Measurements from ENCODE around the gene MSH3.
"Not testable (repeated sequence)": the region's sequence is repeated elsewhere in the genome, so short reads cannot be mapped to it uniquely, and the experiment has no call there.

The MSH3 gene

DNA sequence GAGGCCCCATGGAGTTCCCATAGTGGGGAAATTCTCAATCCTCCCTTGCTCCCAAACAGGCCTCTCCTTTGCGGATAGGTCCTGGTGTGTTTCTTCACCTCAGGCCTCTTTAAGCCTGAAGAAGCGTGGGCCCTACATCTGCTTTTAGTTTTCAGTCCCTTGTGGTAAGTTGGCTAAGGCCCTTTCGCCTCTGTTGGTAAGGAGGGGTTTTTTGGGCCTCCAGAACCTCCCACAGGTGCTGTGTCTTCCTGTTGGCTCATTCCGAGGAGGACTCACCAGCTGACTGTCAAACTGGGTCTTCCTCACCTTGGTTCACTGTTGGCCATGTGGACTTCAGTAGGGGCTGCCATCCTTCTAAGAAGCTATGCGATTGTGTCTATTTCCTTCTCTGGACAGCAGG is 56.8 kb downstream of the MSH3 start:
- no peak for DNase-seq

DNA sequence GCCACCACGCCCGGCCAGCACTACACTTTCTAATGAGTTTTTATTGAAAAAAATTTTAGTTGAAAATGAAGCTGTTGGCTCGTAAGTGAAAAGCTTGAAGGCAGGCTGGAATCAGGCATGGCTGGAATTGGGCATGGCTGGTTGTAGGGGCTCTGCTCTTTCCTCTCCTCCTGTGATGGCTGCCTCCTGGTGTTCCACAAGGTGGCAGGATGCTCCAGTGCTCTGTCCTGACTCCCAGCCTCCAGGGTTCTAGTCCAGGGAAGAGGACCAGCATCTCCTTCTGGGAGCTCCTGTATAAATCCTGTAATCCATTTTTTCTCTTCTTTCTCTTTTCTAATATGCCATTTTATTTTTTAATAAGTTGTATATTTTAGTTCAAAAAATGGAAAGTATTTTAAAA is 57.5 kb downstream of the MSH3 start:
- DNase-seq = no peak

DNA sequence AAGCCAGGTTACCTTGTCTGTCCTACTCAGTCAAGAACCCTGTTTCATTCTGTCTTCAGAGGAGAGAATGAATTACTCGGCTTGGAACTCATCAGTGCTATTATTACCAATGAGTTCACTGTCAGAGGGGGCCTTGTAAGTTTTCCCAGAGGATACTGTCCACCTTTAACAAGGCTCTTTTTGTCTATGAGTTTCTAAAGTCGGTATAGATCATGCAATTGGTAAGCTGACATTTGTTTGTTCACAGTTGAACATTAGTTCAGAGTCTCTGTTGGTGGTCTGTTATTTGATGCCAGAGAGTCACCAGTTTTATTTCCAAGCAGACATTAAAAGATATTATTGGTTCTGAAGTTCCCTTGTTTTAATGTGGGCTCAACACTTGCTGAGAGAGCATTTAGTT is 58.5 kb downstream of the MSH3 start:
- DNase-seq = no peak

DNA sequence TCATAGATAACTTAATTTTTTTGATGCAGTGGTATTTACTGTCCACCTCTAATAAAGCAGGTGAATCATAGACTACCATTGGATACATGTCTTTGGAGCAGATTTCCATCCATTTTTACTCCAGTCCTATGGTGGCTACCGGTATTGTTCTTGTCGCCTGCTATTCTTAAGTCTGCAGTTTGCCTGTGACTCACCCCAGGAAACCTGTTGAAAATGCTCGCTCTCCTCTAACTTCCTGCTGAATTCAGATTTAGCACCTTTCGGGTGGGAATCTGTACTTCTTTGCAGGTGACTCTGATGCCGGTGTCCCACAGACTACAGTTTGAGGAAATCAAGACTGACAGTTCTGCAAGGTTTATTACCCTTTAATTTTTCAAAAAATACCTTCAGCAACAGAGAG is 59.2 kb downstream of the MSH3 start:
- DNase-seq = no peak

DNA sequence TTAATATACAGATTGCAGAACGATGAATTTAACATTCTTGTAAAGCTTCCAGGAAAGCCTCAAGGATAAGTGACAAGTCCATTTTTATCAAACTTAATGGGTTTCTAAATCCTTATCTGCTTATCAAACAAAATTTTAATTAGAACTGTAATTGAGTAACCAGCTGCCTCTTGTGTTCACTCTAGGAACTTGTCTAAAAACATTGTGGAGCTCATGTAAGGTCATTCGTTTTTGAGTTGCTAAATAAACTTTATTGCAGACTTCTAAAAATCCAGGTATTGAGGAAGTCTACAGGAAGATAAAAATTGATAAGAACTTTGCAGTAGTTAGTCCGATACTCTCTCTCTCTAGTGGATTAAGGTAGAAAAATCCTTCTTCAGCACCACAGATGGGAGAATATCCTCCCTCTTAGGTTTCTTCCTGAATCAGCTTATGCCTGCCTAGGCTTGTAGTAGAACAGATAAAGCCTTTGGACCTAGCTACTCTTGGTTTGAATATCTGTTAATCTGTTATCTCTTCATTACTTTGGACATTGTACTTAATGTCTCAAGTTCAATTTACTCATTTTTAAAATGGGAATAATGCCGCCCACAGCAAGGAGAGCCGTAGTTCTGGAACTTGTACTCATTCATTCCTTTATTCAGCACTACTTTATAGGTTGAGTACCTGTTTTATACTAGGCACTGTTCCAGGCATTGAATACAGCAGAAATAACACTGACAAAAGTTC is 60.3 kb downstream of the MSH3 start:
- no peak for DNase-seq

DNA sequence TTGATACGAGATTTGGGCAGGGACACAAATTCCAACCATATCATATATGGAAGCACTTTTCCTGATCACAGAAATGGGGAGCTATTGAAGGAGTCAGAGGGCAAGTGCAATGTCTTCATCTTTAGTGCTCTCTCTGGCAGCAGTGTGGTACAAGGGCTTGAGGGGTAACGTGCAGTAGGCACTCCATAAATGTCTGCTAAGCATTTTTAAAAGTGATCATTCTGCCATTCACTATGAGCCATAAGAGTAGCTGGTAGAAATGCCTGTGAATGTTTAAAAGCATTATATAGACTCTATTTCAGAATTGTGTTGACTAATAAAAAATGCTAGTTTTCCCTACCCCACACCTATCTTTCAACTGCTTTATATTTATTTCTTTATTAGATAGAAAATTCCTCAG is 61.4 kb downstream of the MSH3 start:
- no peak for DNase-seq

DNA sequence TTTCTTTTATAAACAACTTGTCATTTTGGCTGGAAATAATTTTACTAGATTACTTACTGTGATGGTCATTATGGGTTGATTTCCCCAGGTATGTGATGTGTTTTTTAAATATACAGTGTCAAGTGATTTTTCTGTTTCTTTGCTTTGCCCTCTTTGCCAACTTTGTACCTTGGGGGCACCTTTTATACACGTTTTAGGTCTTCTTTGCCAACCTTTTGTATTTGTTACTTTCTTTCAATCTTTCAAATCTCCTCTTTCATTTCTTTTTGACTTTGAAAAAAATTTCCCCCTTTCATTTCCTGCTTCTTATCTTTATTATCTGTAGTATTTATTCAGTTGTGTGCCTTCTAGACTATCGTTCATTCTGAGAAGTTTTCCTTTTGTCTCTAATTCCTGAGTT is 65.7 kb downstream of the MSH3 start:
- DNase-seq = no peak

DNA sequence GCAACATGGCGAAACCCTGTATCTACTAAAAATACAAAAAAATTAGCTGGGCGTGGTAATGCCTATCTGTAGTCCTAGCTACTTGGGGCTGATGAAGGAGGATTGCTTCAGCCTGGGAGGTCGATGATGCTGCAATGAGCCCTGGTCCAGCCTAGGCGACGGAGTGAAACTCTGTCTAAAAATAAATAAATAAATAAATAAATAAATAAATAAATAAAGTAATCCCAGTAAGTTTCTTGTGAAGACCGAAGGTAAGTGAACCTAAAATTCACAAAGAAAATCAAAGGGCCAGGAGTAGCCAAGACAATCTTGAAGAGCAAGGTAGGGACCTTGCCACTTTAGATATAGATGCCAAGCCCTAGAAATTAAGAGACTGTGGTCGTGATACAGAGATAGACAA is 68.5 kb downstream of the MSH3 start:
- no peak for DNase-seq

DNA sequence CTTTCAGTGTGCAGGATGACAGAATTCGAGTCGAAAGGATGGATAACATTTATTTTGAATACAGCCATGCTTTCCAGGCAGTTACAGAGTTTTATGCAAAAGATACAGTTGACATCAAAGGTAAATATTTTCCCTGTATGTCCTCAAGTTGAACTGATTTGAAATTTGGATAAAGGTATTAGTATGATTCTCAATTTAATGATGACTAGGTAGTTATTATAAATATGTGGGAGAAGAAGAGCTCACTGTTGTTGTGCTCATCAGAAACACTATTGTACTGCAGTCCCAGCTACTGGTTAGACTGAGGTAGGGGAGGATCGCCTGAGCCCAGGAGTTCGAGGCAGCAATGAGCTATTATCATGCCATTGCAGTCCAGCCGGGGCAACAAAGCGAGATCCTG is 71.0 kb downstream of the MSH3 start:
- no peak for DNase-seq

DNA sequence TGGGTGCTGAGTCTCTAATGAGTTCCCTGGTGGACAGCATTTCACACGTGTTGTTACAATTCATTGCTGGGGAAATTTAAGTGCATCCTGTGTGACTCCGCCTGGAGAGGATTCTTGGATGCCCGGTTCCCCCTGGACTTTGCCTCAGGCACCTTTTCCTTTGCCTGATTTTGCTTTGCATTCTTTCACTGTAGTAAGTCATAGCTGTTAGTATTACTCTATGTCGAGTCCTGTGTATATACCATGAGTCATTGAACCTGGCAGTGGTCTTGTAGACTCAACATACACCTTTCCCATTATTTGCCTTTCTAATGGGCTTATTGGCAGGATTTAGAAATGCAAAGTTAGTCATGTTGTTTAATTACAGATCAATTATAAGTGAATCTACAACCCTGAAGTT is 82.3 kb downstream of the MSH3 start:
- no peak for DNase-seq

DNA sequence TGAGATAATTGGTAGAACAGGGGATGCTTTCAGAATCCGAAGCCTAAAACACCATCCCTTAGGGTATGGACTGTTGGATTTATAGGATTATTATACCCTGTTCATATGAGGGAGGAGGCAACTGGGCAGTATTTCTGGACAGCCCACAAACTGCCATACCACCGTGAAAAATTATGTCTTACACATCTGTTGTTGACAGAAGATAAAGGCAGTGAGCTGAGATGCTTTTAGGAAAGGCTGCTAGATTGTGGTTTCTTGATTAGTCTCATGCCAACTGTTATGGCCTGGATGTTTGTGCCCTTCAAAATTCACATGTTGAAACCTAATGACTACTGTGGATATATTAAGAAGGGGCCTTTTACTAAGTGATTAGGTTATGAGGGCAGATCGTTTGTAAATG is 84.0 kb downstream of the MSH3 start:
- DNase-seq = no peak

DNA sequence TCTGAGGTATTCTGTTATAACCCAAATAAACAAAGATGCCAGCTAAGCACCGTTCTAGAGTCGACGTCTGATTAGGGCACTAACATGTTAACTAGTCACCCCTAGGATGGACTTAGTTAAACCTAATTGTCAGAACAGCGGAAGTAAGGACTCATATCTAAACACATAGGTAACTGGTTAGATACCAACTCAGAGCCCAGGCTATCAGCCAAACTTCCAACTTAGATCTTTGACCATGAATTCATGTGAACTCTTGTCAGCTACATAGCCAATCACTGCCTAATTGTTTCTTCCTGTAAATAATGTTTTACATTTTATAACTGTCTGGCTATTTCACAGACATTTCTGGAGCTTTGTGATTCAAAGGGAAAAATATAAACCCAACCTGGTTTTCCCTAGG is 84.6 kb downstream of the MSH3 start:
- no peak for DNase-seq

DNA sequence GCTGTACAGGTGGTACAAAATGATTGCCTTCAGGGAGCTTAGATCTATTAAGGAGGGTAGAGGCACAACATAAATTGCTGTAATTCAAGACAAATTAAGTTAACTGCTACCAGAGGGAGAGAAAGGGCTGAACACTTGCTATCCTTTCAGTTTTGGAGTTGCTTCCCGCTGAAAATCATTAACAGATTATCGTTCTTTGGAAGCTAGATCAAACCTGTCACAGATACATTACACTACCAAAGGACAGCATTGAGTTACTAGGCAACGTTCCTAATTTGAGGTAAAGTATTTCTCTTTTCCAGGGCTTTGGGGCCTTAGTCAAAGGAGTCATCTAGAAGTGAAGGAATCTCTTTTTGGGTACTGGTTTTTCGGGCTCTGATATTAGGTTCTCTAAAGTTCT is 85.0 kb downstream of the MSH3 start:
- no peak for DNase-seq

DNA sequence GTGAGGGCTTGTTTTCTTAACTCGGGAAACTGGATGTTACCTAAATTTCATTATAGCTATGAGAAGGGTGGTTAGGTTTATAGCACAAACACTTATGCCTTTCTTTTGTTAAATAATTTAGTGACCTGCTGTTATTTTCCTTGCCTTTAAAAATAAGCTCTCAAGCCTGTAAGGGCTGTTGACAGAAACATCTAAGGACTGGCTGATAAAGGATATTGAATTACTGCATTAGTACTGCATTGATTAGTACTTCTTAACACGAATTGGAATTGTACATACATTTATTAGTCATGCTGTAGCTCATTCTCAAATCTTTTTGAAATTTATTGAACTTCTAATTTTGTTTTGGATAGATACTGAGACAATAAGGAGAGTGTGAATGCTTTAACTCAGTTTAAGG is 85.4 kb downstream of the MSH3 start:
- DNase-seq = no peak

DNA sequence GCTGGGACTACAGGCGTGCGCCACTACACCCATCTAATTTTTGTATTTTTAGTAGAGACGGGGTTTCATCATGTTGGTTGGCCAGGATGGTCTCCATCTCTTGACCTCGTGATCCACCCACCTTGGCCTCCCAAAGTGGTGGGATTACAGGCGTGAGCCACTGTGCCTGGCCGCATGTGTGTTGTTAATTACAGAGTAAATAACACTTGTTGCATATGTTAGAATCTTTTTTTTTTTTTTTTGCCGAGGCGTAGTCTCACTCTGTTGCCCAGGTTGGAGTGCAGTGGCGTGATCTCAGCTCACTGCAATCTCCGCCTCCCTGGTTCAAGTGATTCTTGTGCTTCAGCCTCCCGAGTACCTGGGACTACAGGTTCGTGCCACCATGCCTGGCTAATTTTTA is 86.0 kb downstream of the MSH3 start:
- DNase-seq = not testable (repeated sequence)

DNA sequence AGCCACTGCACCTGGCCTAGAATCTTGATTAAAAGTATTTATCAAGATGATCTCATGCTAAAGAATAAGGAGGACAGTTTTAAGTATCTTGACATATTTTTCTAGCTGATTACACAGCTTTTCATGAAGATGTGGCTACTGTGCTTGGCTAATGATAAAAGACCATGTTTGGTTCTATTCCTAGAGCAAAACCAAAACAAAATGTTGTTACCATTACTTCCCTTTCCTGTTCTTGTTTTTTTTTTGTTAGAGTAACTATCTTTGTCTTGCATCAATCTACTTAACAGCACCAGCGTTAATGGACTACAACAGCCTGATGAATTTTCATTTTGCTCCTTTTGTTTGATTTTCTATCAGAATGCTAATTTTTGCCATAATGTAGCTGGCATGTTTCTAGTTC is 86.5 kb downstream of the MSH3 start:
- DNase-seq = no peak

DNA sequence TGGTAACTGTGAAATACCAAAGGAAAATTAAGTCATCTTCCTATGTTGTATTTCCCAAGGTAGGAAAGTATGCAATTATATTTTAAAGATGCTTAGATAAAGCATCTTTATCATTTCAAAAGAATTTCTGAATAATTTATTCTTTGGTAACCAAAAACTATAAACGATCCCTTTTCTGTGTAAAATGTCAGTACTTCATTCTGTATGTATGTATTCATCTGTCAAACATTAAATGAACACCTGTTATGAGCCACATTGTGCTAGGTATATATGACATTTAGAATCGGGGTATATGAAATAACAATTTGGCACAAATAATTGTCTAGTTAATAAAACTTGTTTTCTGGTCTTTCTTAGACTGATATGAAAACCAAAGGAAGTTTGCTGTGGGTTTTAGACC is 89.7 kb downstream of the MSH3 start:
- no peak for DNase-seq

DNA sequence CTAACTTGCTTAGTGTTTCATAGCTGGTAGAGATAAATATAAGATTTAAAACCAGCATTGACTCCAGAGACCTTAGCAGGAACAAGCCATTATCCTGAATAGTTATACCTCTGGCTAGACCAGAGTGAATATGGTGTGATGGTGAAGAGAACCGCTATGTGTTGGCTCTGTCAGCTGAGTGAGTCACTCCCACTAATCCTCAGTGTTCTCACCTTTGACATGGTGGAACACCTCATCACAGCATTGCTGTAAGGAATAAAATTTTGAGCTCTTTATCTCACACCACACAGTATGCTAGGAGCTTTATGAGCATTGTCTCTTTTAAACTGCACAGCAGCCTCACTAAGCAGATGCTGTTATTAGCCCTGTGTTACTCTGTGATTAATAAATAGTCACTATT is 91.0 kb downstream of the MSH3 start:
- DNase-seq = no peak

DNA sequence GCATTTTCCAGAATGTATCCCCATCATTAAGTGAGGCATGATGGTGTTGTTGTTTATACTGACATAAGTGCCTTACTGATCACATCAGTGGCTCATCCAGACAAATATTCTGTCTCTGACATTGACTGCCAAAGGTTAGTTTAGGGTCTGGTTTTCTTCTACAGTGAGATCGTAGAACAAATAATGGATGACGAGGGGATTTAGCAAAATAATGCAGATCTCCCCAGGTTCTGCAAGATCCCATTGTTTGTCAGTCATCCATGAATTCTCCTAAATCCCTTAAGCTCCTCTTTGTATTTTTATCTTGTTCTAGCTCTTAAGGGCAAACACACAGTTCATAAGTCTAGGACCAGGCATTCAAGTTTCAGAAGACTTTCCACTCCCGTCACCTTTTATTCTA is 93.5 kb downstream of the MSH3 start:
- DNase-seq = no peak

DNA sequence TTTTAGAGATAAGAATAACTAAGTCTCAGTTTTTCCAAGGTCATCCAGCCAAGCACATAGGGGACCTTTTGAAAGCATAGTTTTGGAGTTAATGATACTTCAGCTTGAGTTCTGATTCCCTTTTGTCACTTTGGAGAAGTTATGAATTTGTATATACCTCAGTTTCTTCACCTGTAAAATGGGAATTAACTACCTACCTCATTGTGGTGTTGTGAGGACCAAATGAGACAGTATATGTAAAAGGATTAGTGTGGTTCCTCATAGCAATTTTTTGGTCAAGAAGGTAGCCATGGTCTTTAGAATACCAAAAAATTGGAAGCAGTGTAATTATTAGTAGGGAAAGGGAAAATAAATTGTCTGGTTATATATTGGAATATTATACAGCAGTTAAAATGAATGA is 98.0 kb downstream of the MSH3 start:
- no peak for DNase-seq

DNA sequence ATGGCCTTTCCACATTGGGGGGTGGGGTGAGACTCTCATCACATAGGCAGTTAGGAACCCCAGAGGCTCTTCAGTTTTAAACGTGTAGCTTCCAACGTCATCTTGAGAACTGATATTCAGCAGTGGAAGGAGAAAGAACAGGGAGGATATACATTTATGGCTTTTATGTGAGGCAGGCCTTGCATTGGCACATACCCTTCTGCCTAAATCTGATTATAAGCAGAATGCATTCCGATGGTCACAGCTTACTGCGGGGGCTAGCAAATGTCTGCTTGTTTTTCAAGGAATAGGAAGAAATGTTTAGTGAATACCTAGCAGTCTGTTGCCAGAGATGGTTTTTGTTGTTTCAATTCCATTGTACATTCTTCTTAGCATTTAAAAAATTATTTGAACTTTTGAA is 99.3 kb downstream of the MSH3 start:
- no peak for DNase-seq

DNA sequence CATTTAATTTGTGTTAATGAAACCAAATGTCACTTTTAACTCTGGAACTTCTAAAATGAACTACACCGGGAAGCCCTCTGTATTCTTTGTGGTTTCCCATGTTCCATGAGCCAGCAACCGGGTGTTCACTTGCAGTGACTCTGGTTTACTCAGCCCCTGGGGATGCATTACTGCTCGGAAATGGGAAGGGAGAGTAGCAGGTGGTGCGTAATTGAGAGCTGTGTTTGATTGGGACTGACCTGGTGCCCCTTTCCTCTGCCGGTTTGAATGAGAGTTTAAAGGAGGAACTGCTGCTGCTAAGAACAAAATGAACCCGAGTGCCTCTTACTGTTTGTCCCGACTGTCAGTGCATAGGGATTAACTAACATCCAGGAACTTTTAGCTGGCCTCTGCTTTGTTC is 100.4 kb downstream of the MSH3 start:
- no peak for DNase-seq

DNA sequence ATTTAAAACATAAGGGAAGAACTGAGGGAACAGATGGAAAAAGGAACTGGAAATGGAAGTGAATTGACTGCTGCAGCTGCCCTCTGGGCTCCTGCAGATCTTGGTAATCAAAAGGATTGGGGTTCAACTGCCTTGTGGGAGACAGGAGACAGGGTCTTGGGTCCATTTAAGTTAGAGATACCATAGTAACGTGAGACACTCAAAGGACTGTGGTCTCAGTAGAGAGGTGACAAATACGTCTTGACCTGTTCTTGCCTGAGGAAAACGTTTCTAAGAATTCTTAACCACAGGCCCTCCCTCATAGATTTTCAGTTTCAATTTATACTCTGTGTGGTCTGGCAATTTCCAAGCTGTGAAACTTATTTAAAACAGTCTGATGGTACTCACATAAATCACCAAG is 101.2 kb downstream of the MSH3 start:
- DNase-seq = no peak

DNA sequence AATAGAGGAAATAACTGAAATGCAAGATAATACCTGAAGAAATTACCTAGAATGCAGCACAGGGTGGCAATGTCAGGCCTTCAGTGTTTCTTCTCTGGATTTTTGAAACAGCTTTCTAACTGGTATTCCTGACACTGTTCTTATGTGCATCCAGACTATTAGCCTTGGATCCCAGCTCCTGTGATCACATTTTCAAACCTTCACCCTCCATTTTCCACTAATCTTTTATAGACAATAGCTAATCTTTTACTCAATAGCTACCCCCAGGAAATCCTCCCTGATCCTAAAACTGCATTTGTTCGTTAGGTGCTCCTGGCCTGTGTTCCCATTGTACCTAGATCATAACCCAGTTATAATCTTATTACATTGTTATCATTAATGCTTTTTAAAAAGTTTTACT is 101.8 kb downstream of the MSH3 start:
- DNase-seq = no peak

DNA sequence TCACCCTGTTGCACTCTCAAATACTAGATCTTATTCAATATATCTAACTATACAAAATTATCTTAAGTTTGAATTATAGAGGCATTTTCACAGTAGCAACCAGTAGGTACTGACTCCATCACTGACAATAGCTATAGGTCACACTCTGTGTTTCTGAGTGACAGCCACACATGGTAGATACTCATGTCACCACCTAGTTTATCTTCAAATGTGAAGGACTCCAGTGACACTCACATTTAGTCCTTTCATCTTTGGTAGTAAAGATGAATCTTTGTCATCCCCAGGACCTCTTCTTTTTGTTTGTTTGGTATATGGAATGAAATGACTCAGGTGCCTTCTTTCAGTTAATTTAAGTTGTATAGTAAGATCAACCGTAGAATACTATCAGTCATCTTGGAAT is 102.8 kb downstream of the MSH3 start:
- DNase-seq = no peak

Data from DMS79 (cell line).